PC-3 (cell line): ENCODE data around the gene STX18. TPM values are rescaled to one million over a fixed set of nuclear protein-coding genes. Genes with fewer than 3 reads are reported as not detected.

Source experiments
- ATAC-seq: fragments of 200-7000 bp; cut with Tn5 transposase; 2 replicates; pipeline ENCODE4 v1.9.1; 2020; ENCODE audit warnings: mild to moderate bottlenecking, moderate library complexity
- BruUV-seq: library from RNA; stranded (reverse); fragments of 400-500 nt; replicated peaks from 2 replicates; lab custom pipeline; 2021; lab: Mats Ljungman, UMichigan
- CTCF ChIA-PET: fragments of 300-600 bp; sonication (Branson Sonifier 250); formaldehyde crosslinking; loops from one replicate; lab custom pipeline; 2022; ENCODE audit warnings: antibody characterized with exemption; lab: Charles Lee
- POLR2A ChIA-PET: fragments of 300-600 bp; sonication (Branson Sonifier 250); formaldehyde crosslinking; loops from one replicate; lab custom pipeline; 2022; ENCODE audit warnings: antibody characterized with exemption; ENCODE audit not compliant: unreplicated experiment; lab: Charles Lee
- DNase-seq: peaks from one replicate; pipeline ENCODE4 v3.0.0-alpha.2; 2015
- H2AFZ ChIP-seq: fragments of 300-600 bp; sonication (generic); 2 replicates; pipeline ENCODE4 v1.6.0; 2016; ENCODE audit warnings: antibody characterized with exemption, low read length
- H3F3A ChIP-seq: fragments of 300-600 bp; sonication (generic); one replicate; pipeline ENCODE4 v1.6.0; 2017; ENCODE audit warnings: antibody characterized with exemption, low read length, control low read depth, mild to moderate bottlenecking; ENCODE audit not compliant: unreplicated experiment
- H3K27ac ChIP-seq: fragments of 300-600 bp; sonication (generic); 2 replicates; pipeline ENCODE4 v1.5.1; 2016; ENCODE audit warnings: mild to moderate bottlenecking, low read length
- H3K27me3 ChIP-seq: fragments of 300-600 bp; sonication (generic); 2 replicates; pipeline ENCODE4 v1.6.1; 2016; ENCODE audit warnings: low read length, mixed read lengths
- H3K36me3 ChIP-seq: fragments of 300-600 bp; sonication (generic); 2 replicates; pipeline ENCODE4 v1.6.1; 2016; ENCODE audit warnings: low read depth, mixed run types, low read length, mixed read lengths
- H3K4me1 ChIP-seq: fragments of 300-600 bp; sonication (generic); 2 replicates; pipeline ENCODE4 v1.5.1; 2016; ENCODE audit warnings: low read length; ENCODE audit not compliant: insufficient read depth
- H3K4me2 ChIP-seq: fragments of 300-600 bp; sonication (generic); 2 replicates; pipeline ENCODE4 v1.6.0; 2016; ENCODE audit warnings: low read length
- H3K4me3 ChIP-seq: fragments of 300-600 bp; sonication (generic); 2 replicates; pipeline ENCODE4 v1.5.1; 2016; ENCODE audit warnings: mild to moderate bottlenecking, low read length, mixed read lengths
- H3K79me2 ChIP-seq: fragments of 300-600 bp; sonication (generic); 2 replicates; pipeline ENCODE4 v1.6.1; 2017; ENCODE audit warnings: low read length, mixed read lengths
- H3K9ac ChIP-seq: fragments of 300-600 bp; sonication (generic); 2 replicates; pipeline ENCODE4 v1.6.0; 2016; ENCODE audit warnings: mild to moderate bottlenecking, low read length
- H3K9me2 ChIP-seq: fragments of 300-600 bp; sonication (generic); replicated peaks from 2 replicates; pipeline ENCODE4 v1.6.1; 2016; ENCODE audit warnings: mixed run types, low read length, mixed read lengths
- H3K9me3 ChIP-seq: fragments of 300-600 bp; sonication (generic); 2 replicates; pipeline ENCODE4 v1.6.1; 2016; ENCODE audit warnings: low read length, mixed read lengths
- H4K20me1 ChIP-seq: fragments of 300-600 bp; sonication (generic); 2 replicates; pipeline ENCODE4 v1.6.1; 2016; ENCODE audit warnings: low read length, mixed read lengths
- CTCF ChIP-seq: fragments of 300-600 bp; sonication (generic); conservative IDR thresholded peaks from 2 replicates; pipeline ENCODE4 v1.5.1; 2017; ENCODE audit warnings: antibody characterized with exemption, low read depth, mild to moderate bottlenecking, low read length
- EZH2 ChIP-seq: fragments of 300-600 bp; sonication (generic); IDR thresholded peaks from one replicate; pipeline ENCODE4 v1.6.1; 2017; ENCODE audit warnings: antibody characterized with exemption, mild to moderate bottlenecking, low read length; ENCODE audit not compliant: unreplicated experiment
- EZH2phosphoT487 ChIP-seq: fragments of 300-600 bp; sonication (generic); IDR thresholded peaks from 2 replicates; pipeline ENCODE4 v1.6.1; 2018; ENCODE audit warnings: mild to moderate bottlenecking, antibody characterized with exemption, low read length, borderline replicate concordance
- intact Hi-C: fragments of 100-400 bp; cut with micrococcal nuclease; formaldehyde crosslinking; loops from 2 replicates; pipeline ENCODE4 v1.9.0; 2023
- total RNA-seq: library from RNA; depleted of rRNA; stranded (reverse); fragments of >200 nt; gene quantifications from 2 replicates; pipeline ENCODE4 v1.2.3, GENCODE V29; 2014

The STX18 gene
- total RNA-seq, 1 experiment from 2014 or later = 25.0 TPM

DNA sequence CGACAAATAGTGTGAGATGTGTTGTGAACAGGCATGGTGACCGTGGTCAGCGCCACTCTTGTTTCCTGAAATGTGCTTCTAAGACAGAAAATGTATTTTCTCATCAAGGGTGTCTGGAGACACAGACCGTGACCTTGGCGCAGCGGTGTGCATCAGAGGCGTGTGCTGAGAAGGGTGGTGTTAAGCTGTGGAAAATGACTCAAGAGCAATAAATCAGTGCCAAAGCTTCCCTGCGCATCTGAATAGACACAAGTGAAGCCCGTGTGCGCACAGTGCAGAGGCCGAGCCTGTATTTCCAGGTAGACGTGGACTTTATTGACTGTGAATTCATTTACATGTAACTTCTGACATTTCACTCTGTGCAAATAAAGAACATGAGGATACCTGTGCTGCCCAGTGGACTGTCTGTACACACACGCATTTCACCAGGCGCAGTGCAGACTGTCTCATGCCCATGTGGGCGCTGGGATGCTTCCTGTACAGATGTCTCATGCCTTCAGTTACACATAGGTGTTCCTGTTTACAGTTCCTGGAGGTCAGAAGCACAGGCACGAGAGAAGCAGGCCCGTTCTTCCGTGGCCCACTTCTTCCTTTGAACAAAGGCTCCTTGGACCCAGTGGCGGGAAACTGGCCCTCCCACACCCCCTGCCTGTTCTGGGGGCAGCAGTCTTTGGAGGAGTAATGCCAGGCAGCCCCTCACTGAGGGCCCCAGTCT, 123.0 kb downstream of the STX18 start:
- no peaks in the 10 kb centered on the region for H3K4me1 ChIP-seq
- ChIA-PET POLR2A (no interaction called here), CTCF (no interaction called here)
- no peaks in the 10 kb centered on the region for H4K20me1 ChIP-seq
- DNase-seq = no peak
- no peak for ATAC-seq
- intact Hi-C loops = no loop called here
- no peak overlapping the region for H3K4me2 ChIP-seq
- no peaks in the 10 kb centered on the region for H3K79me2 ChIP-seq
- no peaks in the 10 kb centered on the region for H3K9me2 ChIP-seq
- H3K9me3 ChIP-seq = no peaks in the 10 kb centered on the region
- H3K4me3 ChIP-seq = no peak overlapping the region
- TF ChIP-seq CTCF = no peak
- no peak for TF ChIP-seq EZH2
- TF ChIP-seq EZH2phosphoT487 = no peak
- H3K27ac ChIP-seq = no peak overlapping the region
- no peaks in the 10 kb centered on the region for H3F3A ChIP-seq
- H3K9ac ChIP-seq = no peak overlapping the region
- H3K36me3 ChIP-seq = no peaks in the 10 kb centered on the region; the same call in 1 of the 2 replicates
- no TSS peak for BruUV-seq
- no peaks in the 10 kb centered on the region for H3K27me3 ChIP-seq
- H2AFZ ChIP-seq = no peak overlapping the region

GRCh38 chr4:4417886-4418285, 124.0 kb downstream of the STX18 start:
- ChIA-PET CTCF (no interaction called here), POLR2A (no interaction called here)
- Histone ChIP-seq H4K20me1 (no peaks in the 10 kb centered on the region), H3F3A (no peaks in the 10 kb centered on the region), H3K4me3 (no peak overlapping the region), H3K27me3 (no peaks in the 10 kb centered on the region), H3K27ac (no peak overlapping the region), H3K79me2 (no peaks in the 10 kb centered on the region), H3K4me2 (no peak overlapping the region), H3K9ac (no peak overlapping the region), H2AFZ (no peak overlapping the region), H3K36me3 (no peaks in the 10 kb centered on the region; the same call in 1 of the 2 replicates), H3K9me3 (no peaks in the 10 kb centered on the region), H3K9me2 (no peaks in the 10 kb centered on the region), H3K4me1 (no peaks in the 10 kb centered on the region)
- no TSS peak for BruUV-seq
- intact Hi-C loops = no loop called here
- DNase-seq (no peak), ATAC-seq (no peak)
- no peak for TF ChIP-seq EZH2
- no peak for TF ChIP-seq EZH2phosphoT487
- TF ChIP-seq CTCF = no peak

- H3K27ac ChIP-seq = no peak overlapping the region
- H2AFZ ChIP-seq = no peak overlapping the region
- H3K9me3 ChIP-seq = no peaks in the 10 kb centered on the region
- no peak for DNase-seq
- no peak for ATAC-seq
- H3K4me1 ChIP-seq = no peaks in the 10 kb centered on the region
- no peaks in the 10 kb centered on the region for H3K79me2 ChIP-seq
- intact Hi-C loops = no loop called here
- no peak overlapping the region for H3K4me3 ChIP-seq
- no peaks in the 10 kb centered on the region for H3K27me3 ChIP-seq
- H3K4me2 ChIP-seq = no peak overlapping the region
- H3F3A ChIP-seq = no peaks in the 10 kb centered on the region
- no peaks in the 10 kb centered on the region for H4K20me1 ChIP-seq
- POLR2A ChIA-PET = no interaction called here
- TF ChIP-seq CTCF (no peak), EZH2 (no peak), EZH2phosphoT487 (no peak)
- no TSS peak for BruUV-seq
- H3K9ac ChIP-seq = no peak overlapping the region
- no peaks in the 10 kb centered on the region; the same call in 1 of the 2 replicates for H3K36me3 ChIP-seq
- no peaks in the 10 kb centered on the region for H3K9me2 ChIP-seq
- CTCF ChIA-PET = no interaction called here
Observed at GRCh38 chr4:4416981-4417380, 124.9 kb downstream of the STX18 start.
